Activated naive CD4-positive, alpha-beta T cell treated with anti-CD3 and anti-CD28 coated beads, Interleukin-2, amount 50 U/mL, for 24 hours (primary cell): ENCODE results near the gene ADAR.

Experiments used
- H3K27ac Mint-ChIP-seq: one replicate; pipeline ENCODE4 v1.8.0; 2021; ENCODE audit warnings: mild to moderate bottlenecking, mixed read lengths
- H3K27me3 Mint-ChIP-seq: one replicate; pipeline ENCODE4 v1.8.0; 2021; ENCODE audit warnings: mixed read lengths
- H3K36me3 Mint-ChIP-seq: one replicate; pipeline ENCODE4 v1.8.0; 2021; ENCODE audit warnings: mixed read lengths
- H3K4me1 Mint-ChIP-seq: one replicate; pipeline ENCODE4 v1.8.0; 2021; ENCODE audit warnings: mixed read lengths
- H3K4me3 Mint-ChIP-seq: one replicate; pipeline ENCODE4 v1.8.0; 2021; ENCODE audit warnings: mild to moderate bottlenecking, mixed read lengths
- H3K9me3 Mint-ChIP-seq: one replicate; pipeline ENCODE4 v1.8.0; 2021; ENCODE audit warnings: mixed read lengths

The ADAR gene

DNA sequence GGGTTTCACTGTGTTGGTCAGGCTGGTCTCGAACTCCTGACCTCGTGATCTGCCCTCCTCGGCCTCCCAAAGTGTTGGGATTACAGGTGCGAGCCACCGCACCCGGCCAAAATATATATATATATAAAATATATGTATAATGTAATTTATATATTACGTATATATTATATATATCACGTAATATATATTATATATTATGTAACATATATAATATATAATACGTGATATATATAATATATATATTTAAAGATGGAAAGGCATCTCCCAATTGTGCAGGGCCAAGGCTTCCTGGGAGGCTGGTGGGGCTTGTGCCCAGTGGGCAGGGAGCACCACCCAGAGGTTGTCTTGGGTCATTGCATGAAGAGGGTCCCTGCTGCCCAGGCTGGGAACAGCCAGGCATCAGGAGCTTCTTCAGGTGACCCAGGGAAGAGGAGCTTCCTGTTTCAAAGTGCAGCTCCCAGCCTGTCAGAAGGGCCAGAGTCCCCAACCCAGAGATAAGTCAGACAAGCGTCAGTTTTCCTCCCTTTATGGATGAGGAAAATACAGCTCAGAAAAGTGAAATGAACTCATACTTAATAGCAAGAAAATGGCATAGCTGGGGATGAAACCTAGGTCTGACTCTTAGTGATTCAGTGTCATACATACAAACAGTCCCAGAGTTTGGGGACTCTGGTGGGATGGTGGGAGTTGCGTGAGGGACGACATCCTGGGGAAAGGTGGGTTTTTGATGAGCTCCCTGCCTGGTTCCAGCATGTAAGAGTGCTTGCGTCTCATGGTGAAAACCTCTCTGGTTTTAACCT, 61.5 kb downstream of the ADAR start:
- Mint-ChIP-seq H3K27ac (no peak overlapping the region), H3K36me3 (peaks cover 5% of the 10 kb centered on the region), H3K9me3 (no peaks in the 10 kb centered on the region), H3K27me3 (no peaks in the 10 kb centered on the region), H3K4me3 (no peak overlapping the region), H3K4me1 (peaks cover 27% of the 10 kb centered on the region)

- Mint-ChIP-seq H3K4me3 (no peak overlapping the region), H3K36me3 (no peaks in the 10 kb centered on the region), H3K27me3 (peaks cover 1% of the 10 kb centered on the region), H3K9me3 (no peaks in the 10 kb centered on the region), H3K4me1 (no peaks in the 10 kb centered on the region), H3K27ac (no peak overlapping the region)
These were observed 66.8 kb downstream of the ADAR start for GRCh38 chr1:154541231-154541630.

- Mint-ChIP-seq H3K4me3 (no peak overlapping the region), H3K9me3 (no peaks in the 10 kb centered on the region), H3K27me3 (peaks cover 1% of the 10 kb centered on the region)
These were observed 68.2 kb downstream of the ADAR start for GRCh38 chr1:154539486-154540483.

GRCh38 chr1:154536570-154536969, 71.4 kb downstream of the ADAR start:
- Mint-ChIP-seq H3K36me3 (no peaks in the 10 kb centered on the region), H3K27me3 (peaks cover 3% of the 10 kb centered on the region), H3K27ac (no peak overlapping the region), H3K9me3 (no peaks in the 10 kb centered on the region), H3K4me1 (no peaks in the 10 kb centered on the region), H3K4me3 (no peak overlapping the region)

More at GRCh38 chr1:154539486-154540483, 68.2 kb downstream of the ADAR start:
- no peaks in the 10 kb centered on the region for H3K4me1 Mint-ChIP-seq
- H3K36me3 Mint-ChIP-seq: no peaks in the 10 kb centered on the region
- no peak overlapping the region for H3K27ac Mint-ChIP-seq

GRCh38 chr1:154533952-154534844, 73.8 kb downstream of the ADAR start:
- peaks cover 2% of the 10 kb centered on the region for H3K27me3 Mint-ChIP-seq
- no peaks in the 10 kb centered on the region for H3K9me3 Mint-ChIP-seq

More at GRCh38 chr1:154533952-154534844, 73.8 kb downstream of the ADAR start:
- Mint-ChIP-seq H3K36me3 (no peaks in the 10 kb centered on the region), H3K4me3 (no peak overlapping the region), H3K27ac (no peak overlapping the region), H3K4me1 (no peaks in the 10 kb centered on the region)
